GM10847 (cell line): ENCODE measurements around the gene GMDS.

Experiments used
- POLR2A ChIP-seq: IDR thresholded peaks from 2 replicates; pipeline ENCODE4 v1.6.1; 2011; ENCODE audit not compliant: insufficient read length; ENCODE audit errors: extremely low read depth

Gene GMDS

DNA sequence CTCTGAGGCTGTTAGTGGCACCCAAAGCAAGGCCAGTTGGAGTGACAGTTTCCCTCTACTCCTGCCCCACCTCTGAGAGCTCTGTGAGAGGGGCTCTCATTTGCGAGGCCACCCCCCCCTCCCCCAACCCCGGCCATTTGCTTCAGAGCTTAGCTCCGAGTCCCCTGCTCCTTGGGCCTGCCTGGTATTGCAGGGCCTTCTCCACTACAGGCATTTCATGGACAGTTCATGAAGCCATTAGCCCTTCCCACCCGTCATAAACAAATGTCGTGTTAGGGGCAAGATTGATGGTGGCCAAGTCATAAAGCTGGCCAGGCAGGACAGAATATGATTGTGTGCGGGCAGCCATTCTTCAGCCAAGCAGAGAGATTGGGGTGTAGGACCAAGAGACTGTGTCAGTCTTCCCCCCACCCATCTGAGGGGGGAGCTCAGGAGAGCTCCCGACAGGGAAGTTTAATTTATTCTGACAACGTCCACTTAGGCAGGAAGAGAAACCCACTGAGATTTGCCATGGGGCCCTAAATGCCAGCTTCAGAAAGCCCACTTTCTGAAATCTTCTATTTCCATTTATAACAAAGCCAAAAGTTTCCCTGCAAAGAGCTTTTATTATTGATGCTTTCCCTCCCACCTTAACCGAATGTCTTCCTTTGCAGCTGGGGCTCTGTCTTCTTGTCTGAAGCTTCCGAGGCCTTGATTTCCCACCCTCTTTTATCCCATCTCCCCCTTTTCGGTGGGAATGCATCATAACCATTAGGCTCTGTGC, 628.5 kb downstream of the GMDS start:
- no peak for TF ChIP-seq POLR2A

DNA sequence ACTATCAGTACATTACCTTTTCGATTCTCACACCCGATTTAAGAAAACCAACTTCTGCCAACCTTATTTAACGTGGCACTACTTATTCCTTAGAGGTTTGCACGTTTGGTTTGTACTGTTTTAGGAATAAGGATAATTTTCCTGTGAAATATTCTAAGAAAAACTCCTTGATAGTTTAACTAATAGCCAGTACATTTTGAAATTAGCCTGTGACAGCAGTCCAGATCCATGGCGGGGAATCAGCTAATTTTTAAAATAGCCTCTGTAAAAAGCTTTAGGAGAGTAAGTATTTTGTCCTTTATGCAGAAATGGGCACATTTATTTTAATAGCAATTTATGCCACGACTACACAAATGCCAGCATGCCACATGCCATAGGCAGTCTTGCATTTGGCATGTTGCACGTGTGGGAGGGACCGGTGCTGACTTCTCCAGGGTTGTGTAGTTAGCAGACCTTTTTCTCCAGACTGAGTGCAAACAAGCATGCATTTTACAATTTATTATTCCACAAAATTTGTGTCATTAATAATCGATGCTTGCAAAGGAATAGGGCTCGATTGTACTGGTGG, 629.5 kb downstream of the GMDS start:
- no peak for TF ChIP-seq POLR2A

DNA sequence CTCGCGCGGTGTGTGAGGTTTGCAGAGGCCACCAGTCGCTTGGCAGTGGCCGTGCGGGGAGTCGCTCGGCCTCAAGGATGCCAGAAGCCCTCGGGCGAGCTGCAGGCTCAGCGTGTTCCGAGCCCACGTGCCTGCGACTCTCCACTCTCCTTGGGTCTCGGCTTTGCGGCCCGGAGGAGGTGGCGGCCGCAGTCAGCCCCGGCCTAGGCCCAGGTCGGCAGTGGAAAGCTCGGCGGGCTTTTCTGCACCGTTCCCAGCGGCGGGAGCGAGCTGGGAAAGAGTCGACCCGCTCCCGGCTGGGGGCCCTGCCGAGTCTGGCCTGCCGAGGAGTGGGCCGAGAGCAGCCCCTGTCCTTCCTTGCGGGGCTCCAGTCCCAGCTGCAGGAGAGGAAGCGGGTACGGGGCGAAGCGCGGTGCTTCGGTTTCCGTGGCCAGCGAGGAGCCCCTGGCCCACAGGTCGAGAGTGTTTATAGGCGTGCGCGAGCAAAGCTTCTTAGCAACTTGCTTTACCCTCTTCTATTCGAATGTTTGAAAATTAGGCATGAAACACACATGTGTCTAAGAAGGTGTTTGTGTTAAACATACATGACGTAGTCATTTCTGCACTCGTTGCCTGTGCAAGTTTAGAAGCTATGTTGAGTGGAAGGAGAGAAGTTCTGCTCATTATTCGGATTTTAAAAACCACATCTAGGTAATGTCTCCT, 630.1 kb downstream of the GMDS start:
- no peak for TF ChIP-seq POLR2A

DNA sequence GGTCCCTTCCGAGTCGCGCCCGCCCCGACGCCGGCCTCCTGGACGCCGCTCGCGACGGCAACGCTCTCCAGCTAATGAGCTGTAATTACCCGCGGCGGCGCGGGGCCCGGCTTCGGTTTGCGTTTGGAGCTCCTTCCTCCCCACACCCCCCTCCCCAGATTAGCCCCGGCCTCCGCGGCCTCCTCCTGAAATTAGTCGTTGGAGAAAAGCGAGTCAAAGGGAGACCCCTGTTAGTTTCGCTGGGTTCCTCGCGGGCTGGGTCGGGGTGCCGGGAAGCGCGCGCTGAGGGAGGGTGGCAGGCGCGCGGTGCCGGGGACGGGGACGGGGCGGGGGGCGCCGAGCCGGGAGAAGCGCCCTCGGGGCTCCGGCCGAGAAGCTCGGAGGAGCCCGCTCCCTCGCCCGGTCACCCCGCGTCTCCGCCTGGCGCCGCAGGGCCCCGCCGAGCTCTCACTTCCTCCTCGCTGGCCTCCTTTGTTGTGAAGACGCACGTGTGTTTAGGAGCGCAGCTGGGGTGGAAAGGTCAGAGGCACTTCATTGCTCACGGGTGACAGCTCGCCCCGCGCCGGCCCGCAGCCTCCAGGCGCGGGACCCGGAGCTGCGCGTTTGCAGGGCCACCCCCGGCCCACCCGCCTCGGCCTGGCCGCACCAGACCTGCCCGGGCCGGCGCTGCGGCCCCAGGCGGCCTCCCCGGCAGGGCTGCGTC, 630.8 kb downstream of the GMDS start:
- TF ChIP-seq POLR2A, result no peak

DNA sequence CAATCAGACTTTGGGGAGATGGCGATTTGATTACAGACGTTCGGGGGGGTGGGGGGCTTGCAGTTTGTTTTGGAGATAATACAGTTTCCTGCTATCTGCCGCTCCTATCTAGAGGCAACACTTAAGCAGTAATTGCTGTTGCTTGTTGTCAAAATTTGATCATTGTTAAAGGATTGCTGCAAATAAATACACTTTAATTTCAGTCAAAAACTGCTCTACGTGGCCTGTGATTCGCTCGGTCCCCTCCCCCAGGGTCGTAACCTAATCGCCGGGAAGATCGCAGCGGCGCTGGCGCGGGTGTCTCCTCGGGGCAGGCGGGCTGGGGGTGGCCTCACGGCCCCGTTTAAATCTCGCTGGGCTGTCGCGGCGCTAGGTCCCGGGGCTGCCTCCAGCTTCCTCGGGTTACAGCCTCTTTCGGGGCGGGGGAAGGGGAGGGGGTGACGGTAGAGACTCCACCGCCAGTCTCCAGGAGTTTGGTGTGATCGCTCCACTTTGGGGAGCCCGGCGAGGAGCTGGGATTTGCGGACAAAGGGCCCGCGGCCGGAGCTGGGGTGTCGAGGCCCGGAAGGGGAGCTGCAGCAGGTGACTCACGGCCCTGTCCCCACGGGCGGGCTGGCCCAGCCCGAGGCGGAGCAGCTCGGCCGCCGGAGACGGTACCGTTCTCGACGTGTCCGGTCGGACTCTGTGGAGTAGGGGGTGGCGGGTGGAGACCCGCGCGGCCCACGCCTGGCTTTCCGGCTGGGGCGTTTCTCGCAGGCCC, 631.5 kb downstream of the GMDS start:
- no peak for TF ChIP-seq POLR2A

- no peak for TF ChIP-seq POLR2A
These were observed 632.1 kb downstream of the GMDS start for GRCh38 chr6:1613346-1613687.

GRCh38 chr6:1612974-1613306, 632.5 kb downstream of the GMDS start:
- TF ChIP-seq POLR2A, result no peak

- no peak for TF ChIP-seq POLR2A
These were observed 633.0 kb downstream of the GMDS start for GRCh38 chr6:1612299-1612973.

GRCh38 chr6:1611572-1612298, 633.7 kb downstream of the GMDS start:
- no peak for TF ChIP-seq POLR2A

GRCh38 chr6:1611322-1611571, 634.2 kb downstream of the GMDS start:
- no peak for TF ChIP-seq POLR2A

DNA sequence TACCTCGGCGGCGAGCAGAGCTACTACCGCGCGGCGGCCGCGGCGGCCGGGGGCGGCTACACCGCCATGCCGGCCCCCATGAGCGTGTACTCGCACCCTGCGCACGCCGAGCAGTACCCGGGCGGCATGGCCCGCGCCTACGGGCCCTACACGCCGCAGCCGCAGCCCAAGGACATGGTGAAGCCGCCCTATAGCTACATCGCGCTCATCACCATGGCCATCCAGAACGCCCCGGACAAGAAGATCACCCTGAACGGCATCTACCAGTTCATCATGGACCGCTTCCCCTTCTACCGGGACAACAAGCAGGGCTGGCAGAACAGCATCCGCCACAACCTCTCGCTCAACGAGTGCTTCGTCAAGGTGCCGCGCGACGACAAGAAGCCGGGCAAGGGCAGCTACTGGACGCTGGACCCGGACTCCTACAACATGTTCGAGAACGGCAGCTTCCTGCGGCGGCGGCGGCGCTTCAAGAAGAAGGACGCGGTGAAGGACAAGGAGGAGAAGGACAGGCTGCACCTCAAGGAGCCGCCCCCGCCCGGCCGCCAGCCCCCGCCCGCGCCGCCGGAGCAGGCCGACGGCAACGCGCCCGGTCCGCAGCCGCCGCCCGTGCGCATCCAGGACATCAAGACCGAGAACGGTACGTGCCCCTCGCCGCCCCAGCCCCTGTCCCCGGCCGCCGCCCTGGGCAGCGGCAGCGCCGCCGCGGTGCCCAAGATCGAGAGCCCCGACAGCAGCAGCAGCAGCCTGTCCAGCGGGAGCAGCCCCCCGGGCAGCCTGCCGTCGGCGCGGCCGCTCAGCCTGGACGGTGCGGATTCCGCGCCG, 634.7 kb downstream of the GMDS start:
- no peak for TF ChIP-seq POLR2A

GRCh38 chr6:1609648-1610496, 635.5 kb downstream of the GMDS start, which contains the start of gene FOXC1:
TSS of gene FOXC1 (plus strand) at chr6:1609915. CDS start at chr6:1610446, 531 bp downstream.
- TF ChIP-seq POLR2A, result no peak
